ENCODE measurements around the gene RPS10. TPM values are rescaled to one million over a fixed set of nuclear protein-coding genes. Genes with fewer than 3 reads are reported as not detected.

RPS10 gene
- total RNA-seq, 1 experiment from 2014 or later = 1,650 TPM

- H3K27me3 ChIP-seq (replicated peaks; ENCODE audit: control insufficient read depth, insufficient read depth, low read length) = no peaks in the 10 kb centered on the region
- no peaks in the 10 kb centered on the region for H3K27me3 Mint-ChIP-seq (ENCODE audit: insufficient read depth, unreplicated experiment)
- 0 out of 2 replicates have a peak, but pooled peaks cover 8% of the 10 kb centered on the region for H3K9me3 ChIP-seq
- H3K36me3 Mint-ChIP-seq (ENCODE audit: insufficient read depth, unreplicated experiment) = no peaks in the 10 kb centered on the region
- no peaks in the 10 kb centered on the region for H3K36me3 ChIP-seq (ENCODE audit: control insufficient read depth, insufficient read depth, low read length)
- ChIA-PET POLR2A (no interaction called here), CTCF (no interaction called here)
- DNase-seq = no peak
- no peaks in the 10 kb centered on the region for H3K9me3 Mint-ChIP-seq (ENCODE audit: unreplicated experiment)
- no peak overlapping the region for H3K27ac Mint-ChIP-seq (ENCODE audit: unreplicated experiment)
- no peak overlapping the region for H3K4me3 Mint-ChIP-seq (ENCODE audit: unreplicated experiment)
- no peaks in the 10 kb centered on the region for H3K4me1 Mint-ChIP-seq (ENCODE audit: low read depth, unreplicated experiment)
- no TSS peak for BruUV-seq (replicated peaks)
- no peak for TF ChIP-seq CTCF (IDR thresholded peaks at IDR 0.05; ENCODE audit: insufficient read depth in 1 of 2, low read depth in 1 of 2, low read length in 1 of 2, severe bottlenecking in 1 of 2, unreplicated experiment in 1 of 2)
- H3K4me3 ChIP-seq (ENCODE audit: low read depth, low read length) = no peak overlapping the region
- no peaks in the 10 kb centered on the region for H3K4me1 ChIP-seq
- intact Hi-C loops (cut with micrococcal nuclease; ENCODE audit: unreplicated experiment) = no loop called here
Observed at GRCh38 chr6:34396518-34396917, 29.4 kb downstream of the RPS10 start.

- Histone ChIP-seq H3K9me3 (0 out of 2 replicates have a peak, but pooled peaks cover 8% of the 10 kb centered on the region), H3K36me3 (ENCODE audit: control insufficient read depth, insufficient read depth, low read length) (no peaks in the 10 kb centered on the region), H3K4me3 (ENCODE audit: low read depth, low read length) (no peak overlapping the region), H3K4me1 (no peaks in the 10 kb centered on the region), H3K27me3 (replicated peaks; ENCODE audit: control insufficient read depth, insufficient read depth, low read length) (no peaks in the 10 kb centered on the region)
- no peak for TF ChIP-seq CTCF (IDR thresholded peaks at IDR 0.05; ENCODE audit: insufficient read depth in 1 of 2, low read depth in 1 of 2, low read length in 1 of 2, severe bottlenecking in 1 of 2, unreplicated experiment in 1 of 2)
- ChIA-PET CTCF (no interaction called here), POLR2A (no interaction called here)
- Mint-ChIP-seq H3K9me3 (ENCODE audit: unreplicated experiment) (no peaks in the 10 kb centered on the region), H3K27me3 (ENCODE audit: insufficient read depth, unreplicated experiment) (no peaks in the 10 kb centered on the region), H3K4me3 (ENCODE audit: unreplicated experiment) (no peak overlapping the region), H3K36me3 (ENCODE audit: insufficient read depth, unreplicated experiment) (no peaks in the 10 kb centered on the region), H3K27ac (ENCODE audit: unreplicated experiment) (no peak overlapping the region), H3K4me1 (ENCODE audit: low read depth, unreplicated experiment) (no peaks in the 10 kb centered on the region)
- intact Hi-C loops (cut with micrococcal nuclease; ENCODE audit: unreplicated experiment) = loop anchor here (2.0 kb wide), 3 partner anchors 21 to 145 kb away; partner anchors contain the start of gene SMIM29
- BruUV-seq (replicated peaks) = no TSS peak
- no peak for DNase-seq
Observed at GRCh38 chr6:34393966-34394305, 31.9 kb downstream of the RPS10 start.

GRCh38 chr6:34393191-34393965, 32.5 kb downstream of the RPS10 start:
- Histone ChIP-seq H3K9me3 (0 out of 2 replicates have a peak, but pooled peaks cover 8% of the 10 kb centered on the region), H3K4me1 (no peaks in the 10 kb centered on the region), H3K36me3 (ENCODE audit: control insufficient read depth, insufficient read depth, low read length) (no peaks in the 10 kb centered on the region), H3K4me3 (ENCODE audit: low read depth, low read length) (peak overlapping the region; percentile 81), H3K27me3 (replicated peaks; ENCODE audit: control insufficient read depth, insufficient read depth, low read length) (no peaks in the 10 kb centered on the region)
- Mint-ChIP-seq H3K4me1 (ENCODE audit: low read depth, unreplicated experiment) (no peaks in the 10 kb centered on the region), H3K27me3 (ENCODE audit: insufficient read depth, unreplicated experiment) (no peaks in the 10 kb centered on the region), H3K27ac (ENCODE audit: unreplicated experiment) (no peak overlapping the region), H3K36me3 (ENCODE audit: insufficient read depth, unreplicated experiment) (no peaks in the 10 kb centered on the region), H3K9me3 (ENCODE audit: unreplicated experiment) (no peaks in the 10 kb centered on the region), H3K4me3 (ENCODE audit: unreplicated experiment) (no peak overlapping the region)
- POLR2A ChIA-PET = no interaction called here
- CTCF ChIA-PET = interaction anchor here (0.6 kb wide), 1 partner anchor 22 kb away, joined by 5 read pairs; no protein-coding TSS in a partner anchor
- TF ChIP-seq CTCF (IDR thresholded peaks at IDR 0.05; ENCODE audit: insufficient read depth in 1 of 2, low read depth in 1 of 2, low read length in 1 of 2, severe bottlenecking in 1 of 2, unreplicated experiment in 1 of 2) = no peak
- no peak for DNase-seq
- TSS peak; percentile 41 for BruUV-seq (replicated peaks)
- intact Hi-C loops (cut with micrococcal nuclease; ENCODE audit: unreplicated experiment) = loop anchor here (2.0 kb wide), 3 partner anchors 21 to 145 kb away; partner anchors contain the start of gene SMIM29
